ENCODE data around the gene DNALI1.
"Not testable (repeated sequence)": the region's sequence is repeated elsewhere in the genome, so short reads cannot be mapped to it uniquely, and the experiment has no call there.

DNA sequence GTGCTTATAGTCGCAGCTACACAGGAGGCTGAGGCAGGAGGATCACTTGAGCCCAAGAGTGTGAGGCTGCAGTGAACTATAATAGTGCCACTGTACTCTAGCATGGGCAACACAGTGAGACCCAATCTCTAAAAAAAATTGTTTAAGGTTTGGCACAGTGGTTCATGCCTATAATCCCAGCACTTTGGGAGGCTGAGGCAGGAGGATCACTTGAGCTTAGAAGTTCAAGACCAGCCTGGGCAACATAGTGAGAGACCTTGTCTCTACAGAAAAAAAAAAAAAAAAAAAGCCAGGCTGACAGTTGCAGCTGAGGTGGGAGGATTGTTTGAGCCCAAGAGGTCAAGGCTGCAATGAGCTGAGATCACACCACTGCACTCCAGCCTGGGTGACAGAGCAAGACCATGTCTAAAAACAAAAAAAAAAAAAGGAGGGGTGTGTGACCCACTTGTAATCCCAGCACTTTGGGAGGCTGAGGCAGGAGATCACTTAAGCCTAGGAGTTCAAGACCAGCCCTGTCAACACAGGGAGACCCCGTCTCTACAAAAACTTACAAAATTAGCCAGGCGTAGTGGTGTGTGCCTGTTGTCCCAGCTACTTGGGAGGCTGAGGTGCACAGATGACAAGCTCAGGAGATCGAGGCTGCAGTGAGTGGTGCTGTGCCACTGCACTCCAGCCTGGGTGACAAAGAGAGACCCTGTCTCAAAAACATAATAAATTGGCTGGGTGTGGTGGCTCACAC, 24.2 kb upstream of the DNALI1 start:
- not testable (repeated sequence) for TF ChIP-seq EZH2phosphoT487 (IDR thresholded peaks at IDR 0.05; ENCODE audit: low read depth, severe bottlenecking, unreplicated experiment); EZH2 (IDR thresholded peaks at IDR 0.05; ENCODE audit: borderline replicate concordance)
- TF ChIP-seq, protein P1, sequence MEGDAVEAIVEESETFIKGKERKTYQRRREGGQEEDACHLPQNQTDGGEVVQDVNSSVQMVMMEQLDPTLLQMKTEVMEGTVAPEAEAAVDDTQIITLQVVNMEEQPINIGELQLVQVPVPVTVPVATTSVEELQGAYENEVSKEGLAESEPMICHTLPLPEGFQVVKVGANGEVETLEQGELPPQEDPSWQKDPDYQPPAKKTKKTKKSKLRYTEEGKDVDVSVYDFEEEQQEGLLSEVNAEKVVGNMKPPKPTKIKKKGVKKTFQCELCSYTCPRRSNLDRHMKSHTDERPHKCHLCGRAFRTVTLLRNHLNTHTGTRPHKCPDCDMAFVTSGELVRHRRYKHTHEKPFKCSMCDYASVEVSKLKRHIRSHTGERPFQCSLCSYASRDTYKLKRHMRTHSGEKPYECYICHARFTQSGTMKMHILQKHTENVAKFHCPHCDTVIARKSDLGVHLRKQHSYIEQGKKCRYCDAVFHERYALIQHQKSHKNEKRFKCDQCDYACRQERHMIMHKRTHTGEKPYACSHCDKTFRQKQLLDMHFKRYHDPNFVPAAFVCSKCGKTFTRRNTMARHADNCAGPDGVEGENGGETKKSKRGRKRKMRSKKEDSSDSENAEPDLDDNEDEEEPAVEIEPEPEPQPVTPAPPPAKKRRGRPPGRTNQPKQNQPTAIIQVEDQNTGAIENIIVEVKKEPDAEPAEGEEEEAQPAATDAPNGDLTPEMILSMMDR (IDR thresholded peaks at IDR 0.05; ENCODE audit: poor library complexity) = not testable (repeated sequence)

All from hepatocyte (in vitro differentiated cells).